ENCODE measurements around the gene PLPP3. TPM values are rescaled to one million over a fixed set of nuclear protein-coding genes. Genes with fewer than 3 reads are reported as not detected.

The PLPP3 gene
- total and polyA plus RNA-seq, 3 donors from 2014 or later: 41.5 to 103 (median 82.0) TPM

- intact Hi-C loops (cut with DNase I; ENCODE audit: low total_unique reads): no loop called here
- Histone ChIP-seq H3K36me3 (ENCODE audit: low read depth, missing control alignments) (no peaks in the 10 kb centered on the region), H3K4me1 (peaks cover 17% of the 10 kb centered on the region), H3K4me3 (peak overlapping the region; percentile 76 to 96), H3K9me3 (no peaks in the 10 kb centered on the region), H3K27ac (peak overlapping the region; percentile 88 to 97), H3K27me3 (no peaks in the 10 kb centered on the region)
- 0% methylated on average over 1 of the region's 1 CpG for WGBS, 2 donors
- no peak for DNase-seq
- TF ChIP-seq CTCF (IDR thresholded peaks at IDR 0.05): peak; percentile 21 to 55 (median 35)
- no peak for TF ChIP-seq POLR2A (IDR thresholded peaks at IDR 0.05)
Observed at GRCh38 chr1:56576880-56577405, 2.4 kb downstream of the PLPP3 start.

DNA sequence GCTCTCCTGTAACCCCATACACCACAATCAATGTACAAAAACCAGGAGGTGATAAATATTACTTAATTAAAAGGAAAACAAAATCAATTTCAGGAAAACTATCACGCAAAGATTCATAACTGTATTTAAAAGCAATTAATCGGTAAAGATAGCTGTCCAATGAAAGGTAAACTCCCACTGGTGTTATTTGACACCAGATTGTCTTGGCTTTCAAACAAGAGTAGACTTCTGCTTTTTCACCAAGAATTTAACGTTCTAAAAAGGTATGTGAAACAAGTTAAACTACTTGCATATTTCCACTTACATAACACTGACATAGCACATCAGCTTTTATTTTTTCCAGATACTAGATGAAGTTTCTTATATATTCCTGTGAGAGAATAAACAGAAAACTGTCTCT, 3.5 kb downstream of the PLPP3 start:
- H3K27ac ChIP-seq: peak overlapping the region in 1 of 2 donors; percentile 97
- 18 to 23% methylated on average over 3 of the region's 3 CpGs for WGBS, 2 donors
- H3K4me1 ChIP-seq: peaks cover 7% of the 10 kb centered on the region

DNA sequence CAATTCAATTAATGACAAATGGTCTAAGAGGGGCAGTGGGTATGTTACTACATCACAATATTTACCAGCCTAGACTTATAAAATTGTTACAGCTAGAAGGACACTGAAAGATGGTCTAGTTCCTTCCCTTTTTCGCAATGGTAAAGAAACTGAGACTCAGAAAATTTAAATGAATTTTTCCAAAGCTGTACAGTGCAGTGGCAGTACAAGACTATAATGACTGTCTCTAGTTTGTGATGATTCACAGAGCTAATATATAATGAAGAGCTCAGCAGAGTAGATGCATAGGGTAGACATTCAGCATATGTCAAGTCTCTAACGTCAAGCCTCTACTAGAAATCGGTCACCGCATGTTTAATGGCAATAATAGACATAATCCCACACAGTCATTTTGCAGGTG, 4.6 kb downstream of the PLPP3 start:
- no peaks in the 10 kb centered on the region for H3K9me3 ChIP-seq
- TF ChIP-seq POLR2A (IDR thresholded peaks at IDR 0.05) (no peak), CTCF (IDR thresholded peaks at IDR 0.05) (no peak)
- WGBS, 2 donors: 72 to 74% methylated on average over 4 of the region's 4 CpGs
- intact Hi-C loops (cut with DNase I; ENCODE audit: low total_unique reads): no loop called here
- no peaks in the 10 kb centered on the region for H3K27me3 ChIP-seq
- H3K4me3 ChIP-seq: peak overlapping the region in 1 of 2 donors; percentile 76
- H3K4me1 ChIP-seq: peaks cover 8% of the 10 kb centered on the region
- no peaks in the 10 kb centered on the region for H3K36me3 ChIP-seq (ENCODE audit: low read depth, missing control alignments)
- DNase-seq: no peak
- peak overlapping the region in 1 of 2 donors; percentile 53 for H3K27ac ChIP-seq

More for the DNA sequence above, 3.5 kb downstream of the PLPP3 start:
- Histone ChIP-seq H3K9me3 (no peaks in the 10 kb centered on the region), H3K36me3 (ENCODE audit: low read depth, missing control alignments) (no peaks in the 10 kb centered on the region), H3K27me3 (no peaks in the 10 kb centered on the region), H3K4me3 (peak overlapping the region; percentile 76 to 96)
- DNase-seq: no peak
- intact Hi-C loops (cut with DNase I; ENCODE audit: low total_unique reads): no loop called here
- no peak for TF ChIP-seq POLR2A (IDR thresholded peaks at IDR 0.05)
- no peak for TF ChIP-seq CTCF (IDR thresholded peaks at IDR 0.05)

DNA sequence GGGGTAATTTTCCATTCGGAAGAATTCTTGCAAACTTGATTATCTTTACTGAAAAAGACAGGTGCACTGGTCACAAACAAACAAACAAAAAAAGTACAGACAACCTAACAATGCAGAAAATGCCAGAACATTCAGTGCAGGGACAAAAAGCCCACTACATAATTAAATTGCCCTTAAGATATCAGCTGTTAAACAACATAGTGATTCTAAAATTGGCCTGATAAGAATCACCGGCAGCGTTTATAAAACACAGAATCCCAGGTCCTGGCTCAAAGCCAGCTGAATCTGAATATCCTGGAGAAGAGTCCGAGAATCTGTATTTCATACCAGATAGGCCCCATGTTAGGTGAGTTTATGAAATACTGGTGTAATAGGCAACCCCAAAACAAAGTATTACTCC, 6.1 kb downstream of the PLPP3 start:
- Histone ChIP-seq H3K36me3 (ENCODE audit: low read depth, missing control alignments) (no peaks in the 10 kb centered on the region), H3K27me3 (no peaks in the 10 kb centered on the region), H3K4me3 (no peak overlapping the region), H3K4me1 (peaks cover 13% of the 10 kb centered on the region), H3K27ac (peak overlapping the region in 1 of 2 donors; percentile 53), H3K9me3 (no peaks in the 10 kb centered on the region)
- intact Hi-C loops (cut with DNase I; ENCODE audit: low total_unique reads): no loop called here
- TF ChIP-seq POLR2A (IDR thresholded peaks at IDR 0.05): no peak
- TF ChIP-seq CTCF (IDR thresholded peaks at IDR 0.05): no peak
- no peak for DNase-seq
- WGBS, 2 donors: 34 to 38% methylated on average over 4 of the region's 4 CpGs

Data from testis (tissue), 3 donors.